Mesendoderm (in vitro differentiated cells): ENCODE results near the gene LDLRAD4.

Source experiments
- DNase-seq: peaks from one replicate; pipeline ENCODE4 v3.0.0; 2013
- H2AK5ac ChIP-seq: 2 replicates; pipeline ENCODE4 v1.6.1; 2013; ENCODE audit warnings: low read length, inconsistent platforms
- H2BK120ac ChIP-seq: 2 replicates; pipeline ENCODE4 v1.6.1; 2013; ENCODE audit warnings: low read depth, mild to moderate bottlenecking, low read length, moderate library complexity, mixed read lengths
- H2BK15ac ChIP-seq: replicated peaks from 2 replicates; pipeline ENCODE4 v1.6.1; 2013; ENCODE audit warnings: low read depth, mild to moderate bottlenecking, moderate library complexity
- H2BK5ac ChIP-seq: 2 replicates; pipeline ENCODE4 v1.6.1; 2013; ENCODE audit warnings: low read length, inconsistent platforms
- H3K18ac ChIP-seq: 2 replicates; pipeline ENCODE4 v1.6.1; 2013; ENCODE audit warnings: mild to moderate bottlenecking, low read length, mixed read lengths
- H3K23ac ChIP-seq: one replicate; pipeline ENCODE4 v1.6.1; 2013; ENCODE audit warnings: low read length
- H3K27ac ChIP-seq: 2 replicates; pipeline ENCODE4 v1.5.1; 2013; ENCODE audit warnings: low read depth, mild to moderate bottlenecking, inconsistent platforms, low read length, moderate library complexity
- H3K27me3 ChIP-seq: 2 replicates; pipeline ENCODE4 v1.6.1; 2013; ENCODE audit warnings: low read length, control low read depth, mild to moderate bottlenecking, inconsistent platforms; ENCODE audit not compliant: insufficient read depth, poor library complexity
- H3K36me3 ChIP-seq: 2 replicates; pipeline ENCODE4 v1.6.1; 2013; ENCODE audit warnings: low read length, inconsistent platforms; ENCODE audit not compliant: control insufficient read depth, insufficient read depth
- H3K4ac ChIP-seq: one replicate; pipeline ENCODE4 v1.6.1; 2013; ENCODE audit warnings: low read depth, mild to moderate bottlenecking, low read length, moderate library complexity
- H3K4me1 ChIP-seq: 2 replicates; pipeline ENCODE4 v1.6.1; 2013; ENCODE audit warnings: low read depth, low read length, inconsistent platforms; ENCODE audit not compliant: control insufficient read depth
- H3K4me2 ChIP-seq: 2 replicates; pipeline ENCODE4 v1.6.1; 2013; ENCODE audit warnings: low read length
- H3K4me3 ChIP-seq: 2 replicates; pipeline ENCODE4 v1.5.1; 2013; ENCODE audit warnings: mild to moderate bottlenecking, low read length
- H3K56ac ChIP-seq: one replicate; pipeline ENCODE4 v1.6.1; 2013; ENCODE audit warnings: low read length
- H3K79me1 ChIP-seq: 2 replicates; pipeline ENCODE4 v1.6.1; 2013; ENCODE audit warnings: low read length, inconsistent platforms
- H3K79me2 ChIP-seq: 2 replicates; pipeline ENCODE4 v1.6.1; 2013; ENCODE audit warnings: mild to moderate bottlenecking, low read length; ENCODE audit not compliant: control insufficient read depth, insufficient read depth
- H3K9ac ChIP-seq: 2 replicates; pipeline ENCODE4 v1.6.1; 2013; ENCODE audit warnings: low read length, inconsistent platforms
- H4K5ac ChIP-seq: one replicate; pipeline ENCODE4 v1.6.1; 2013; ENCODE audit warnings: low read length
- H4K8ac ChIP-seq: one replicate; pipeline ENCODE4 v1.6.1; 2013; ENCODE audit warnings: low read depth, mild to moderate bottlenecking, control low read depth, low read length, moderate library complexity
- WGBS: extraction: QIAGEN DNeasy Blood & Tissue Kit; methylation state at CpG from one replicate; pipeline ENCODE4 v1.1.7; 2013; ENCODE audit warnings: low lambda C conversion rate, missing lambda C conversion rate; ENCODE audit not compliant: insufficient coverage; ENCODE audit errors: extremely low coverage; 5-methylcytosine and 5-hydroxymethylcytosine counted together

The LDLRAD4 gene

DNA sequence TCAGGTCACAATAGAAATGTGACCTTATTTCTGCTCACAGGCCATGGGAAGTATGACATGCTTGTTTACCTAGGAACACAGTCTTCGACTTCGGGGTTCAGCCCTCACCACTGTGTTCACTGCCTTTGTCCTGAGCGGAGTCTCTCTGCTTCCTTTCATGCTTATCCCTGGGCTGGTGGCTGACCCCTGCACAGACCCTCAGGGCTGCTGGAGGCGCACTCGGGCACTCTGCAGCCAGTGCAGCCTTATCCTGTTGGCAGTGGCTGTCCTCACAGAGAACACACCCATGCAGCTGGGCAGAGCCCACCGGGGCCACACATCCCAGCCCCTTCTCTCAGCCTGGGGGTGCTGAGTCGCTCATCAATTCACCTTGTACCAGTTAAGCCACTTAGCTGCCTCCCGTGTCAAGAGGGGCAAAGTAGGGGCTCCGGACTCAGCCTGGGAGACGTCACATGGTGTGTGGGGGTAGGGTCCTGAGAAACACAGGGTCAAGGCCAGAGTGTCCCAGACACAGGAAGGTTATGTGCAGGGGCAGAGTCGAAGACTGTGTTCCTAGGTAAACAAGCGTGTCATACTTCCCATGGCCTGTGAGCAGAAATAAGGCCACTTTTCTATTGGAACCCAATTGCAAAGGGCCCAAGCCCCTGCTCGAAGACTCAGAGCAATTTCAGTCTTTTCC is 400.3 kb downstream of the LDLRAD4 start:
- H2BK120ac ChIP-seq, result no peak overlapping the region
- H3K23ac ChIP-seq, result no peak overlapping the region
- no peak overlapping the region for H4K8ac ChIP-seq
- no peak for DNase-seq
- H3K56ac ChIP-seq, result no peak overlapping the region
- no peak overlapping the region for H2BK5ac ChIP-seq
- no peaks in the 10 kb centered on the region for H3K36me3 ChIP-seq
- H3K9ac ChIP-seq, result no peak overlapping the region
- H4K5ac ChIP-seq, result no peak overlapping the region
- H3K18ac ChIP-seq, result no peak overlapping the region
- H3K4me1 ChIP-seq, result no peaks in the 10 kb centered on the region
- H2BK15ac ChIP-seq, result no peak overlapping the region
- no peaks in the 10 kb centered on the region for H3K79me1 ChIP-seq
- H3K79me2 ChIP-seq, result no peaks in the 10 kb centered on the region
- no peak overlapping the region for H3K27ac ChIP-seq
- no peak overlapping the region for H2AK5ac ChIP-seq
- H3K4me2 ChIP-seq, result no peak overlapping the region
- H3K4me3 ChIP-seq, result no peak overlapping the region
- WGBS, result no CpG with 5 or more reads among the region's 13 CpGs
- no peak overlapping the region for H3K4ac ChIP-seq
- H3K27me3 ChIP-seq, result no peaks in the 10 kb centered on the region

DNA sequence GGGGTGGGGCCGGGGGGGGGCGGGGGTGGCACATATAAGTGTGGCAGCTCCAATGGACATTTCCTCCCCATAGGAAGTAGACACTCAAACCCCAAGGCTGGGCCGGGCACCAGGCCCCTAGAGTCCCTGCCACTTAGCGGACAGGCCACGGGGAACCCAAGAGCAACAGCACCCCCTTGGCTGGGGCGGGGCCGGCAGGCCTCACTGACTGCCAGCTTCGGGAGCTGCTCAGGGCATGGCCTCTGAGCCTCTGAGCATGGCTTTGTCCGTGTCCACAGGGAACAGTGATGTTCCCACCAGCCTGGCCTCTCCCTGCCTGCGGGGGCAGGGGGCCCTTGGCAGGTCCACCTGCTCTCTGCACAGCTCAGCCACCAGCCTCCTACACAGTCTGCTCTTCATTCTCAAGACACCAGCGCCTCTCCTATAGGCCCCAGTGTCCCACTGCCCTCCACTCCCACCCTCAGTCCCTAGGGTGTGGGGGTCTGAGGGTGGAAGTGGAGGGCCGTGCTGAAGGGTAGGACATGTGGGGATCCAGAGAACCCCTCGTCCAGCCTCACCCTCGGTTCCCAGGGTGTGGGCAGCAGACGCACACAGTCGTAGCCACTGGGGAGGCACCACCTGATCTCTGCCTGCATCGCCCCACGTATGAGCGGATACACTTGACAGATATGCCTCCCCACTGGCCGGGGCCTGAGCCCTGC is 401.1 kb downstream of the LDLRAD4 start:
- H3K4me2 ChIP-seq, result no peak overlapping the region
- no peaks in the 10 kb centered on the region for H3K36me3 ChIP-seq
- H3K18ac ChIP-seq, result no peak overlapping the region
- WGBS, result no CpG with 5 or more reads among the region's 20 CpGs
- H3K79me2 ChIP-seq, result no peaks in the 10 kb centered on the region
- H3K79me1 ChIP-seq, result no peaks in the 10 kb centered on the region
- H2AK5ac ChIP-seq, result no peak overlapping the region
- H2BK15ac ChIP-seq, result no peak overlapping the region
- H2BK120ac ChIP-seq, result no peak overlapping the region
- H3K23ac ChIP-seq, result no peak overlapping the region
- no peak overlapping the region for H3K4ac ChIP-seq
- no peak overlapping the region for H3K4me3 ChIP-seq
- no peaks in the 10 kb centered on the region for H3K27me3 ChIP-seq
- no peak overlapping the region for H3K9ac ChIP-seq
- no peak overlapping the region for H4K8ac ChIP-seq
- H4K5ac ChIP-seq, result no peak overlapping the region
- DNase-seq, result no peak
- no peak overlapping the region for H3K56ac ChIP-seq
- no peak overlapping the region for H2BK5ac ChIP-seq
- H3K27ac ChIP-seq, result no peak overlapping the region
- H3K4me1 ChIP-seq, result no peaks in the 10 kb centered on the region

GRCh38 chr18:13620206-13620672 is 401.7 kb downstream of the LDLRAD4 start:
- Histone ChIP-seq H3K23ac (no peak overlapping the region), H3K56ac (no peak overlapping the region), H2BK5ac (no peak overlapping the region), H3K18ac (no peak overlapping the region), H2AK5ac (no peak overlapping the region), H2BK15ac (no peak overlapping the region), H3K4me1 (no peaks in the 10 kb centered on the region), H3K4me3 (no peak overlapping the region), H3K4ac (no peak overlapping the region), H3K27ac (no peak overlapping the region), H3K4me2 (no peak overlapping the region), H3K79me2 (no peaks in the 10 kb centered on the region), H4K8ac (no peak overlapping the region), H3K36me3 (no peaks in the 10 kb centered on the region), H3K79me1 (no peaks in the 10 kb centered on the region), H2BK120ac (no peak overlapping the region), H3K9ac (no peak overlapping the region), H3K27me3 (no peaks in the 10 kb centered on the region), H4K5ac (no peak overlapping the region)
- WGBS, result no CpG with 5 or more reads among the region's 10 CpGs
- peak; percentile 21 for DNase-seq

DNA sequence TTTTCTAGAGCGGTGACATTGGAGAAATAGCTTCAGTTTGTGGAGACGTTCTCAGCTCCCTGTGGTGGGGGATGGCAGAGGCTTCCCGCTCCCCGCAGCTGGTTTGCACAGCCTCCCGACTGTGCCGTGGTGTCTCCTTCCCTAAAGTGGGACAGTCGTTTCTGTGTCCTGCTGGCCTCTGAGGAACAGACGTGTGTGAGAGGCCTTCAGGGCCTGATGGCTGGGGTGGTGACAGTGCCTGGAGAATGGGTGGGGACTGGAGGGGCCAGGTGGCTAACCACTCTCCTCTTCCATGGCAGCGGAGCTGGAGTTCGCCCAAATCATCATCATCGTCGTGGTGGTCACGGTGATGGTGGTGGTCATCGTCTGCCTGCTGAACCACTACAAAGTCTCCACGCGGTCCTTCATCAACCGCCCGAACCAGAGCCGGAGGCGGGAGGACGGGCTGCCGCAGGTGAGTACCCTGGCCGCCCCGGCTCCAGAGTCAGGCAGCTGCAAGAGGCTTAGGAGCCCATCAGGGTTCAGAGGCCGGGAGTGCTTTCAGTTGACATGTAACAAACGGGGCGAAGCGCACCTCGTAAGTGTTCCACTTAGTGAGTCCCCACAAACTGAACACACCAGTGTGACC is 402.4 kb downstream of the LDLRAD4 start:
- Histone ChIP-seq H3K79me1 (no peaks in the 10 kb centered on the region), H3K18ac (no peak overlapping the region), H3K23ac (no peak overlapping the region), H3K9ac (no peak overlapping the region), H4K5ac (no peak overlapping the region), H3K4ac (no peak overlapping the region), H3K36me3 (no peaks in the 10 kb centered on the region), H2BK5ac (no peak overlapping the region), H3K4me1 (no peaks in the 10 kb centered on the region), H2BK15ac (no peak overlapping the region), H3K4me2 (no peak overlapping the region), H3K27me3 (no peaks in the 10 kb centered on the region), H4K8ac (no peak overlapping the region), H3K56ac (no peak overlapping the region), H3K4me3 (no peak overlapping the region), H2BK120ac (no peak overlapping the region), H3K27ac (no peak overlapping the region), H2AK5ac (no peak overlapping the region), H3K79me2 (no peaks in the 10 kb centered on the region)
- no peak for DNase-seq
- no CpG with 5 or more reads among the region's 29 CpGs for WGBS

- Histone ChIP-seq H3K56ac (no peak overlapping the region), H3K27me3 (no peaks in the 10 kb centered on the region), H3K23ac (no peak overlapping the region), H2BK5ac (no peak overlapping the region), H3K4me2 (no peak overlapping the region), H3K4ac (no peak overlapping the region), H2BK120ac (no peak overlapping the region), H3K79me1 (no peaks in the 10 kb centered on the region), H3K9ac (no peak overlapping the region), H3K4me3 (no peak overlapping the region), H3K18ac (no peak overlapping the region), H4K5ac (no peak overlapping the region), H3K36me3 (no peaks in the 10 kb centered on the region), H2BK15ac (no peak overlapping the region), H3K27ac (no peak overlapping the region), H3K79me2 (no peaks in the 10 kb centered on the region), H2AK5ac (no peak overlapping the region), H4K8ac (no peak overlapping the region), H3K4me1 (no peaks in the 10 kb centered on the region)
- WGBS, result no CpG with 5 or more reads among the region's 23 CpGs
- no peak for DNase-seq
These were observed 402.9 kb downstream of the LDLRAD4 start for GRCh38 chr18:13621446-13621849.
